HCT116 (cell line): ENCODE data around the gene SLC25A6. TPM values are rescaled to one million over a fixed set of nuclear protein-coding genes. Genes with fewer than 3 reads are reported as not detected.

ENCODE experiments used
- ATAC-seq: fragments of 200-7000 bp; cut with Tn5 transposase; 2 replicates; pipeline ENCODE4 v1.9.1; 2020; ENCODE audit warnings: mild to moderate bottlenecking, moderate library complexity
- BruUV-seq: library from RNA; stranded (reverse); fragments of 400-500 nt; replicated peaks from 2 replicates; lab custom pipeline; 2021; lab: Mats Ljungman, UMichigan
- CTCF ChIA-PET: fragments of 300-600 bp; sonication (Branson Sonifier 250); formaldehyde crosslinking; loops from one replicate; lab custom pipeline; 2021; ENCODE audit warnings: antibody characterized with exemption; lab: Charles Lee
- POLR2A ChIA-PET: fragments of 300-600, 350-600 bp; sonication (Branson Sonifier 250); formaldehyde crosslinking; loops from one replicate; lab custom pipeline; 2021; ENCODE audit warnings: antibody characterized with exemption; lab: Charles Lee
- RAD21 ChIA-PET, 2 experiments: fragments of 300-600 bp; sonication (Branson Sonifier 250); formaldehyde crosslinking; loops; one replicate each; lab custom pipeline; 2023; ENCODE audit warnings: low total read pairs in 2 of 2; ENCODE audit not compliant: uncharacterized antibody in 2 of 2, unreplicated experiment in 2 of 2, low non-redundant PET in 1 of 2; lab: Charles Lee
- DNase-seq: peaks from one replicate; pipeline ENCODE4 v3.0.0-alpha.2; 2010; ENCODE audit warnings: low read depth, low spot score
- H2AFZ ChIP-seq: fragments of 200-600 bp; shearing (Covaris generic), sonication (generic); 2 replicates; pipeline ENCODE4 v1.6.1; 2017; ENCODE audit warnings: low read depth, mixed run types, mixed read lengths, antibody characterized with exemption, low read length; ENCODE audit not compliant: poor library complexity, severe bottlenecking
- H3K27ac ChIP-seq: 2 replicates; pipeline ENCODE4 v1.5.1; 2012; ENCODE audit warnings: low read depth, low read length
- H3K27me3 ChIP-seq: fragments of 200-600 bp; sonication (generic); 2 replicates; pipeline ENCODE4 v1.6.1; 2016; ENCODE audit warnings: mixed run types, low read length, mixed read lengths; ENCODE audit not compliant: insufficient read depth
- H3K36me3 ChIP-seq, 2 experiments: fragments of 200-500 bp in 1 of 2; fragments of 200-600 bp in 1 of 2; sonication (Bioruptor generic) in 1 of 2; sonication (generic) in 1 of 2; 2 replicates each; pipeline versions ENCODE4 v1.5.1 to v1.6.1; 2014 to 2016; ENCODE audit warnings: low read length in 2 of 2, inconsistent platforms in 1 of 2, mixed read lengths in 1 of 2, mixed run types in 1 of 2; ENCODE audit not compliant: insufficient read depth in 2 of 2, control insufficient read depth in 1 of 2
- H3K4me1 ChIP-seq, 2 experiments: fragments of 200-600 bp in 1 of 2; sonication (generic) in 1 of 2; 2 replicates each; pipeline versions ENCODE4 v1.5.1 to v1.6.1; 2012 to 2017; ENCODE audit warnings: low read length in 2 of 2, inconsistent platforms in 1 of 2, mild to moderate bottlenecking in 1 of 2, mixed read lengths in 1 of 2, mixed run types in 1 of 2, moderate library complexity in 1 of 2; ENCODE audit not compliant: insufficient read depth in 2 of 2, control insufficient read depth in 1 of 2
- H3K4me2 ChIP-seq: fragments of 200-600 bp; sonication (generic); 2 replicates; pipeline ENCODE4 v1.6.1; 2017; ENCODE audit warnings: mixed run types, low read length, mixed read lengths
- H3K4me3 ChIP-seq, 2 experiments: fragments of 200-600 bp in 1 of 2; sonication (generic) in 1 of 2; replicated peaks in 1 of 2; 2 replicates each; pipeline ENCODE4 v1.5.1; 2011 to 2016; ENCODE audit warnings: low read length in 2 of 2, control low read depth in 1 of 2, low read depth in 1 of 2, mild to moderate bottlenecking in 1 of 2, mixed read lengths in 1 of 2, mixed run types in 1 of 2
- H3K79me2 ChIP-seq: fragments of 200-600 bp; sonication (generic); 2 replicates; pipeline ENCODE4 v1.6.1; 2017; ENCODE audit warnings: mild to moderate bottlenecking, mixed run types, low read length, moderate library complexity, mixed read lengths; ENCODE audit not compliant: insufficient read depth
- H3K9ac ChIP-seq: fragments of 200-600 bp; sonication (generic); 2 replicates; pipeline ENCODE4 v1.6.1; 2016; ENCODE audit warnings: low read length, mixed read lengths
- H3K9me2 ChIP-seq: fragments of 200-600 bp; sonication (generic), shearing (Covaris generic); 2 replicates; pipeline ENCODE4 v1.6.1; 2017; ENCODE audit warnings: mixed run types, mild to moderate bottlenecking, moderate library complexity; ENCODE audit not compliant: insufficient read depth
- H3K9me3 ChIP-seq, 2 experiments: fragments of 200-500 bp in 1 of 2; fragments of 200-600 bp in 1 of 2; sonication (Bioruptor generic) in 1 of 2; sonication (generic) in 1 of 2; 2 replicates each; pipeline ENCODE4 v1.6.1; 2014 to 2017; ENCODE audit warnings: low read length in 2 of 2, mixed read lengths in 2 of 2, inconsistent platforms in 1 of 2, low read depth in 1 of 2, mild to moderate bottlenecking in 1 of 2, mixed run types in 1 of 2, moderate library complexity in 1 of 2; ENCODE audit not compliant: control insufficient read depth in 1 of 2, insufficient read depth in 1 of 2
- H4K20me1 ChIP-seq: fragments of 200-600 bp; sonication (generic), shearing (Covaris generic); 2 replicates; pipeline ENCODE4 v1.6.1; 2017; ENCODE audit warnings: mixed run types, mild to moderate bottlenecking, moderate library complexity; ENCODE audit not compliant: insufficient read depth
- CBX3 ChIP-seq: IDR thresholded peaks from 2 replicates; pipeline ENCODE4 v1.6.1; 2012; ENCODE audit warnings: low read depth
- CTCF ChIP-seq, 3 experiments: fragments of 200-600 bp in 1 of 3; sonication (generic) in 1 of 3; IDR thresholded peaks in 2 of 3; conservative IDR thresholded peaks in 1 of 3; 2 replicates each; pipeline ENCODE4 v1.5.1; 2012 to 2017; ENCODE audit warnings: low read depth in 2 of 3, low read length in 2 of 3, antibody characterized with exemption in 1 of 3, borderline replicate concordance in 1 of 3, control low read depth in 1 of 3, mild to moderate bottlenecking in 1 of 3, mixed read lengths in 1 of 3, mixed run types in 1 of 3, moderate library complexity in 1 of 3; ENCODE audit not compliant: insufficient read depth in 1 of 3
- SP1 ChIP-seq: IDR thresholded peaks from 2 replicates; pipeline ENCODE4 v1.6.1; 2012; ENCODE audit warnings: low read depth
- intact Hi-C: fragments of 100-400 bp; cut with micrococcal nuclease; formaldehyde crosslinking; loops from 2 replicates; pipeline ENCODE4 v1.10.0; 2022
- total RNA-seq: library from RNA; stranded (reverse); gene quantifications from one replicate; pipeline ENCODE4 v1.2.1, GENCODE V29; 2021; ENCODE audit not compliant: unreplicated experiment
- TF ChIP-seq, protein P1 (sequence below): IDR thresholded peaks from 2 replicates; pipeline ENCODE4 v1.6.1; 2011; ENCODE audit warnings: mild to moderate bottlenecking, low read length, moderate library complexity; ENCODE audit not compliant: insufficient replicate concordance; ENCODE audit errors: extremely low read depth

The SLC25A6 gene
- total RNA-seq, 1 experiment from 2014 or later: 398 TPM

- ATAC-seq: no peak
- no peaks in the 10 kb centered on the region for H4K20me1 ChIP-seq
- H2AFZ ChIP-seq: no peak overlapping the region
- no peak overlapping the region for H3K4me3 ChIP-seq
- no peaks in the 10 kb centered on the region for H3K4me1 ChIP-seq
- intact Hi-C loops: no loop called here
- no peaks in the 10 kb centered on the region; a peak in 1 of 4 replicates for H3K9me3 ChIP-seq
- H3K9ac ChIP-seq: no peak overlapping the region
- no peaks in the 10 kb centered on the region for H3K36me3 ChIP-seq
- no peak overlapping the region for H3K27ac ChIP-seq
- TF ChIP-seq SP1: no peak
- TF ChIP-seq, protein P1, sequence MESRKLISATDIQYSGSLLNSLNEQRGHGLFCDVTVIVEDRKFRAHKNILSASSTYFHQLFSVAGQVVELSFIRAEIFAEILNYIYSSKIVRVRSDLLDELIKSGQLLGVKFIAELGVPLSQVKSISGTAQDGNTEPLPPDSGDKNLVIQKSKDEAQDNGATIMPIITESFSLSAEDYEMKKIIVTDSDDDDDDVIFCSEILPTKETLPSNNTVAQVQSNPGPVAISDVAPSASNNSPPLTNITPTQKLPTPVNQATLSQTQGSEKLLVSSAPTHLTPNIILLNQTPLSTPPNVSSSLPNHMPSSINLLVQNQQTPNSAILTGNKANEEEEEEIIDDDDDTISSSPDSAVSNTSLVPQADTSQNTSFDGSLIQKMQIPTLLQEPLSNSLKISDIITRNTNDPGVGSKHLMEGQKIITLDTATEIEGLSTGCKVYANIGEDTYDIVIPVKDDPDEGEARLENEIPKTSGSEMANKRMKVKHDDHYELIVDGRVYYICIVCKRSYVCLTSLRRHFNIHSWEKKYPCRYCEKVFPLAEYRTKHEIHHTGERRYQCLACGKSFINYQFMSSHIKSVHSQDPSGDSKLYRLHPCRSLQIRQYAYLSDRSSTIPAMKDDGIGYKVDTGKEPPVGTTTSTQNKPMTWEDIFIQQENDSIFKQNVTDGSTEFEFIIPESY: no peak
- no peak for TF ChIP-seq CTCF (IDR thresholded peaks at IDR 0.05 in 2 of 3, conservative IDR thresholded peaks at IDR 0.05 in 1 of 3; ENCODE audit: borderline replicate concordance in 1 of 3, insufficient read depth in 1 of 3, low read depth in 2 of 3, low read length in 2 of 3)
- TF ChIP-seq CBX3: no peak
- H3K4me2 ChIP-seq: no peak overlapping the region
- H3K27me3 ChIP-seq: no peaks in the 10 kb centered on the region
- no peaks in the 10 kb centered on the region for H3K9me2 ChIP-seq
- no peak for DNase-seq
- POLR2A ChIA-PET: no interaction called here
- no TSS peak for BruUV-seq
- RAD21 ChIA-PET: no interaction called here
- CTCF ChIA-PET: no interaction called here
- H3K79me2 ChIP-seq: no peaks in the 10 kb centered on the region
Measured at GRCh38 chrX:1341545-1342184, 50.2 kb downstream of the SLC25A6 start.
